ENCODE measurements around the gene OIT3. TPM values are rescaled to one million over a fixed set of nuclear protein-coding genes. Genes with fewer than 3 reads are reported as not detected.

OIT3 gene
- total and polyA plus RNA-seq, 2 of the 8 experiments (the other 6 are each of a cell fraction or from before 2014, with no cell fraction given), result not detected

DNA sequence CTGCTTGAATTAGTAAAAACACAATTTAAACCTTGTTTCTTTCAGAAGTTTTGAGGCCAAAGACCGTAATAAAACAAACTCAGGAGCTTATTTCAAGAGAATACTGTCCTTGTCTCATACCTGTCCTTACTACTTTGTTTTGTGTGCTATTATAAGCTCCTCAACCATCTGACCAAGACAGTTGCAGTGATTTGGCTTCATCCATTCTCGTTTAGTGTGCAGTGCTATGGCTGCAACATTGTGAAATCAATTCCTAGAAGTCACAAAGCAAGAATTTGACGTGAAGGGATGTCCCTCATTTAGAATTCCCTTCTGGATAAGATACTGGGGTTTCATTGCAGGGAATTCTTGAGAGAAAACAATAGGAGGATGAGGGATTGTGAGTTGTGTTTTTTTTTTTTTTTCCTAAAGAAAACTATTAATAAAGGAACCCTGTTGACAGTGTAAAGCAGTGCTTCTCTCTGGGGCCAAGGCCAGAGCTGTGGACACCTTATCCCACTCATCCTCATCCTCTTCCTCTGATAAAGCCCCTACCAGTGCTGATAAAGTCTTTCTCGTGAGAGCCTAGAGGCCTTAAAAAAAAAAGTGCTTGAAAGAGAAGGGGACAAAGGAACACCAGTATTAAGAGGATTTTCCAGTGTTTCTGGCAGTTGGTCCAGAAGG lies at the start of gene OIT3 (continued):
- TF ChIP-seq, protein P1, sequence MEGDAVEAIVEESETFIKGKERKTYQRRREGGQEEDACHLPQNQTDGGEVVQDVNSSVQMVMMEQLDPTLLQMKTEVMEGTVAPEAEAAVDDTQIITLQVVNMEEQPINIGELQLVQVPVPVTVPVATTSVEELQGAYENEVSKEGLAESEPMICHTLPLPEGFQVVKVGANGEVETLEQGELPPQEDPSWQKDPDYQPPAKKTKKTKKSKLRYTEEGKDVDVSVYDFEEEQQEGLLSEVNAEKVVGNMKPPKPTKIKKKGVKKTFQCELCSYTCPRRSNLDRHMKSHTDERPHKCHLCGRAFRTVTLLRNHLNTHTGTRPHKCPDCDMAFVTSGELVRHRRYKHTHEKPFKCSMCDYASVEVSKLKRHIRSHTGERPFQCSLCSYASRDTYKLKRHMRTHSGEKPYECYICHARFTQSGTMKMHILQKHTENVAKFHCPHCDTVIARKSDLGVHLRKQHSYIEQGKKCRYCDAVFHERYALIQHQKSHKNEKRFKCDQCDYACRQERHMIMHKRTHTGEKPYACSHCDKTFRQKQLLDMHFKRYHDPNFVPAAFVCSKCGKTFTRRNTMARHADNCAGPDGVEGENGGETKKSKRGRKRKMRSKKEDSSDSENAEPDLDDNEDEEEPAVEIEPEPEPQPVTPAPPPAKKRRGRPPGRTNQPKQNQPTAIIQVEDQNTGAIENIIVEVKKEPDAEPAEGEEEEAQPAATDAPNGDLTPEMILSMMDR (IDR thresholded peaks at IDR 0.05; ENCODE audit: control extremely low read depth in 1 of 3, insufficient read depth in 1 of 3, low read depth in 1 of 3, low read length in 3 of 3), result no peak

All from H1 (cell line).